NB4 (cell line): ENCODE data around the gene ZCCHC7.
A peak's percentile ranks its signal among the peaks of the same experiment; 100 is the strongest.

Experiments used
- DNase-seq: peaks from one replicate; pipeline ENCODE4 v3.0.0; 2010; ENCODE audit warnings: low read depth
- H3K4me3 ChIP-seq: one replicate; pipeline ENCODE4 v1.5.1; 2011; ENCODE audit warnings: mild to moderate bottlenecking, low read depth, low read length, moderate library complexity
- CTCF ChIP-seq: IDR thresholded peaks from one replicate; pipeline ENCODE4 v1.5.1; 2012; ENCODE audit warnings: low read depth, low read length
- MYC ChIP-seq: IDR thresholded peaks from 2 replicates; pipeline ENCODE4 v1.6.1; 2011; ENCODE audit warnings: low read depth, low read length
- POLR2A ChIP-seq: IDR thresholded peaks from 2 replicates; pipeline ENCODE4 v1.6.1; 2011; ENCODE audit warnings: mild to moderate bottlenecking; ENCODE audit not compliant: insufficient read length; ENCODE audit errors: extremely low read depth
- TF ChIP-seq, protein P1 (sequence below): IDR thresholded peaks from 2 replicates; pipeline ENCODE4 v1.6.1; 2011; ENCODE audit warnings: low read depth, low read length

ZCCHC7 gene

GRCh38 chr9:37383876-37384746 is 263.7 kb downstream of the ZCCHC7 start:
- TF ChIP-seq CTCF (no peak), POLR2A (no peak), MYC (no peak)
- TF ChIP-seq, protein P1, sequence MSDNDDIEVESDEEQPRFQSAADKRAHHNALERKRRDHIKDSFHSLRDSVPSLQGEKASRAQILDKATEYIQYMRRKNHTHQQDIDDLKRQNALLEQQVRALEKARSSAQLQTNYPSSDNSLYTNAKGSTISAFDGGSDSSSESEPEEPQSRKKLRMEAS = no peak
- H3K4me3 ChIP-seq = no peak overlapping the region
- no peak for DNase-seq

GRCh38 chr9:37385286-37385685 is 264.9 kb downstream of the ZCCHC7 start:
- H3K4me3 ChIP-seq = no peak overlapping the region
- no peak for TF ChIP-seq POLR2A
- TF ChIP-seq, protein P1 = no peak
- TF ChIP-seq MYC = no peak
- TF ChIP-seq CTCF = no peak
- DNase-seq = no peak

GRCh38 chr9:37386988-37387387 is 266.6 kb downstream of the ZCCHC7 start:
- H3K4me3 ChIP-seq = no peak overlapping the region
- no peak for DNase-seq
- no peak for TF ChIP-seq CTCF
- no peak for TF ChIP-seq POLR2A
- TF ChIP-seq, protein P1 = no peak
- TF ChIP-seq MYC = no peak

GRCh38 chr9:37390759-37391158 is 270.4 kb downstream of the ZCCHC7 start:
- TF ChIP-seq CTCF (peak; percentile 14), POLR2A (no peak)
- H3K4me3 ChIP-seq = no peak overlapping the region
- DNase-seq = peak; percentile 15

GRCh38 chr9:37392272-37392671 is 271.9 kb downstream of the ZCCHC7 start:
- TF ChIP-seq, protein P1 = no peak
- no peak for TF ChIP-seq CTCF
- no peak for TF ChIP-seq MYC
- TF ChIP-seq POLR2A = no peak
- H3K4me3 ChIP-seq = no peak overlapping the region
- no peak for DNase-seq

DNA sequence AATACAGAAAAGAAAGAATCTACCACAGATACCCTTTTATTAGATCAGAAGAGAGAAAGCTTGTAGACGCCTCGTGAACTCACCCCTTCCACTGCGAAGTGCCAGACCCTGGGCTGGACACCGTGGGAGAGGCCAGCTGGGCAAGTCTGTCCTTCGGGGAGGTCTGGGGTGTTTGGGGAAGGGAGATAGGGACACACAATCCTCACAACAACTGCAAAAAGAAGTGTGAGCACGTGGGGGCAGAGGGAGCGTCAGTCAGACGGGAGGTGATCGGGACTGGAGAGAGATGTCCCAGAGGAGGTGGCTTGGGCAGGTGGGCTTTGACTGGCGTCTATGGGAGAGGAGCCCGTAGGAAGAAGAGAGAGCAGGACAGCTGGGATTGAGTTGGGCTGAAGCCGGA is 274.9 kb downstream of the ZCCHC7 start:
- TF ChIP-seq MYC (no peak), CTCF (no peak), POLR2A (no peak)
- TF ChIP-seq, protein P1 = no peak
- H3K4me3 ChIP-seq = no peak overlapping the region
- DNase-seq = no peak
